ENCODE results near the gene OR2C1. TPM values are rescaled to one million over a fixed set of nuclear protein-coding genes. Genes with fewer than 3 reads are reported as not detected.

The OR2C1 gene
- total RNA-seq: not detected in 2 replicates

GRCh38 chr16:3355589-3355988 is at the start of gene OR2C1:
OR2C1 (plus strand) TSS chr16:3355889; CDS start chr16:3355941, 52 bp downstream.
- no peak for DNase-seq (ENCODE audit: low read depth)
- no peak within 1 kb of the TSS for H3K4me3 ChIP-seq (ENCODE audit: low read depth, low read length)
- TF ChIP-seq, protein P1, sequence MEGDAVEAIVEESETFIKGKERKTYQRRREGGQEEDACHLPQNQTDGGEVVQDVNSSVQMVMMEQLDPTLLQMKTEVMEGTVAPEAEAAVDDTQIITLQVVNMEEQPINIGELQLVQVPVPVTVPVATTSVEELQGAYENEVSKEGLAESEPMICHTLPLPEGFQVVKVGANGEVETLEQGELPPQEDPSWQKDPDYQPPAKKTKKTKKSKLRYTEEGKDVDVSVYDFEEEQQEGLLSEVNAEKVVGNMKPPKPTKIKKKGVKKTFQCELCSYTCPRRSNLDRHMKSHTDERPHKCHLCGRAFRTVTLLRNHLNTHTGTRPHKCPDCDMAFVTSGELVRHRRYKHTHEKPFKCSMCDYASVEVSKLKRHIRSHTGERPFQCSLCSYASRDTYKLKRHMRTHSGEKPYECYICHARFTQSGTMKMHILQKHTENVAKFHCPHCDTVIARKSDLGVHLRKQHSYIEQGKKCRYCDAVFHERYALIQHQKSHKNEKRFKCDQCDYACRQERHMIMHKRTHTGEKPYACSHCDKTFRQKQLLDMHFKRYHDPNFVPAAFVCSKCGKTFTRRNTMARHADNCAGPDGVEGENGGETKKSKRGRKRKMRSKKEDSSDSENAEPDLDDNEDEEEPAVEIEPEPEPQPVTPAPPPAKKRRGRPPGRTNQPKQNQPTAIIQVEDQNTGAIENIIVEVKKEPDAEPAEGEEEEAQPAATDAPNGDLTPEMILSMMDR (conservative IDR thresholded peaks at IDR 0.05; ENCODE audit: low read depth, low read length): no peak

GRCh38 chr16:3306078-3306477 is 49.6 kb upstream of the OR2C1 start:
- TF ChIP-seq, protein P1 (conservative IDR thresholded peaks at IDR 0.05; ENCODE audit: low read depth, low read length): no peak
- peak overlapping the region; percentile 75 for H3K4me3 ChIP-seq (ENCODE audit: low read depth, low read length)
- DNase-seq (ENCODE audit: low read depth): no peak

DNA sequence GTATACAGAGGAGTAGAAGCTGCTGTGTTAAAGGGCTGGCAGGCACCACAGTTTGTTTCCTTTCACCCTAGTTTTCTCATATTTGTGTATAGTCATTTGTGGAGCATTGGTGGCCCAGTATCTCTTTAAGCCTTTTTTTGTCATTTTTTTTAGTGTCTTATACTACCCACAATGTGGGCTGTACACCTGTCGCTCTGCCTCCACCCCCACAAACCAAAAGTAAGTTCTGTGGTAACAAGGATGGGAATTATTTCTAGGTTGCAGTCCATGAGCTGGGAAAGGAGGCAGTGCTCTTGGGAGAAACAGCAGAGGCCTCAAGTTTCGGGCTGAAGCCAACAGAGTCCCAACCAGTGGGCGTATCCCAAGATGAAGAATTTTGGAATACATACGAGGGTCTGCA is 44.2 kb upstream of the OR2C1 start:
- DNase-seq (ENCODE audit: low read depth): no peak
- no peak overlapping the region for H3K4me3 ChIP-seq (ENCODE audit: low read depth, low read length)
- TF ChIP-seq, protein P1 (conservative IDR thresholded peaks at IDR 0.05; ENCODE audit: low read depth, low read length): no peak

GRCh38 chr16:3317315-3317999 is 38.2 kb upstream of the OR2C1 start:
- TF ChIP-seq, protein P1 (conservative IDR thresholded peaks at IDR 0.05; ENCODE audit: low read depth, low read length): no peak
- DNase-seq (ENCODE audit: low read depth): no peak
- no peak overlapping the region for H3K4me3 ChIP-seq (ENCODE audit: low read depth, low read length)

- TF ChIP-seq, protein P1 (conservative IDR thresholded peaks at IDR 0.05; ENCODE audit: low read depth, low read length): no peak
- DNase-seq (ENCODE audit: low read depth): no peak
- no peak overlapping the region for H3K4me3 ChIP-seq (ENCODE audit: low read depth, low read length)
Observed at GRCh38 chr16:3321816-3322215, 33.9 kb upstream of the OR2C1 start.

DNA sequence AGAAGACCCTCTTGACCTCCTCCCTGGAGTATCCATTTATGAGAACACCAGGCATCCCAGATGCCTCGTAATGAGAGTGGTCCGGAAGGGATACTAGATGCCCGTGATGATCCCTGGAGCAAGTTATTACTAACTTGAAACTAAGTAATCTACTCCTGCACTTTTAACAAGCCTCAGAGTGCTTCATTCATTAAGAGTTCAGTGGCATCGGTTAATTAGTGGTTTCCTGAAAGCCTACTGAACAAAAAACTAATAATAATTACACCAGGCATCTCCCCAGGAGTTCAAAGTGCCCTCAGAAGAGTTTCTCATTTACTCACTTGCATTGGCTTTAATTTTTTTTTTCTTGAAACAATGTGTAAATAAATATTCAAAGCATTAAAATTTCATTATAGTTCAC is 28.2 kb upstream of the OR2C1 start:
- no peak overlapping the region for H3K4me3 ChIP-seq (ENCODE audit: low read depth, low read length)
- TF ChIP-seq, protein P1 (conservative IDR thresholded peaks at IDR 0.05; ENCODE audit: low read depth, low read length): no peak
- no peak for DNase-seq (ENCODE audit: low read depth)

GRCh38 chr16:3328104-3328503 is 27.6 kb upstream of the OR2C1 start:
- no peak for DNase-seq (ENCODE audit: low read depth)
- no peak overlapping the region for H3K4me3 ChIP-seq (ENCODE audit: low read depth, low read length)
- TF ChIP-seq, protein P1 (conservative IDR thresholded peaks at IDR 0.05; ENCODE audit: low read depth, low read length): no peak

Data from epithelial cell of proximal tubule (primary cell).